Keratinocyte (primary cell): Measurements from ENCODE around the gene CYP4V2. TPM values are rescaled to one million over a fixed set of nuclear protein-coding genes. Genes with fewer than 3 reads are reported as not detected.

Source experiments
- DNase-seq: peaks from one replicate; pipeline ENCODE4 v3.0.0-alpha.2; 2011; ENCODE audit warnings: low read depth, missing footprints, low spot score
- FAIRE-seq: peaks from 2 replicates; lab custom pipeline; 2011; peaks lifted over from hg19 to GRCh38; lab: Jason Lieb, UNC
- H2AFZ ChIP-seq: 2 replicates; pipeline ENCODE4 v1.6.0; 2012; ENCODE audit warnings: low read length, control low read depth, inconsistent platforms; ENCODE audit not compliant: control insufficient read depth
- H3K27ac ChIP-seq: 2 replicates; pipeline ENCODE4 v1.5.1; 2011; ENCODE audit warnings: low read length; ENCODE audit not compliant: control insufficient read depth, insufficient read depth
- H3K27me3 ChIP-seq: 3 replicates; pipeline ENCODE4 v1.6.0; 2011; ENCODE audit warnings: low read length; ENCODE audit not compliant: control insufficient read depth, insufficient read depth; ENCODE audit errors: extremely low read depth
- H3K36me3 ChIP-seq, 2 experiments: 2 replicates in 1 of 2; 3 replicates in 1 of 2; pipeline ENCODE4 v1.5.1; 2011; ENCODE audit warnings: low read length in 2 of 2, mild to moderate bottlenecking in 1 of 2; ENCODE audit not compliant: control insufficient read depth in 2 of 2, insufficient read depth in 2 of 2; ENCODE audit errors: extremely low read depth in 1 of 2
- H3K4me1 ChIP-seq: 3 replicates; pipeline ENCODE4 v1.5.1; 2011; ENCODE audit warnings: low read length; ENCODE audit not compliant: control insufficient read depth, insufficient read depth; ENCODE audit errors: extremely low read depth
- H3K4me2 ChIP-seq: 3 replicates; pipeline ENCODE4 v1.6.0; 2011; ENCODE audit warnings: low read depth, low read length; ENCODE audit not compliant: control insufficient read depth, insufficient read depth; ENCODE audit errors: extremely low read depth
- H3K4me3 ChIP-seq, 3 experiments: fragments of 200-600 bp in 1 of 3; sonication (generic) in 1 of 3; 2 replicates in 2 of 3; 3 replicates in 1 of 3; pipeline ENCODE4 v1.5.1; 2011 to 2016; ENCODE audit warnings: low read length in 3 of 3, mild to moderate bottlenecking in 3 of 3, control low read depth in 2 of 3, inconsistent platforms in 1 of 3, low read depth in 1 of 3, mixed read lengths in 1 of 3, mixed run types in 1 of 3, moderate library complexity in 1 of 3; ENCODE audit not compliant: control insufficient read depth in 2 of 3, insufficient read depth in 2 of 3; ENCODE audit errors: extremely low read depth in 1 of 3
- H3K79me2 ChIP-seq: 2 replicates; pipeline ENCODE4 v1.6.0; 2012; ENCODE audit warnings: low read length; ENCODE audit not compliant: control insufficient read depth, insufficient read depth
- H3K9ac ChIP-seq: 3 replicates; pipeline ENCODE4 v1.6.0; 2011; ENCODE audit warnings: low read length; ENCODE audit not compliant: control insufficient read depth, insufficient read depth; ENCODE audit errors: extremely low read depth
- H3K9me1 ChIP-seq: 3 replicates; pipeline ENCODE4 v1.6.0; 2011; ENCODE audit warnings: low read length; ENCODE audit not compliant: control insufficient read depth, insufficient read depth; ENCODE audit errors: extremely low read depth
- H3K9me3 ChIP-seq: 2 replicates; pipeline ENCODE4 v1.5.1; 2012; ENCODE audit warnings: low read depth, low read length; ENCODE audit not compliant: control insufficient read depth
- H4K20me1 ChIP-seq: 3 replicates; pipeline ENCODE4 v1.6.0; 2011; ENCODE audit warnings: low read length; ENCODE audit not compliant: control insufficient read depth, insufficient read depth; ENCODE audit errors: extremely low read depth
- CTCF ChIP-seq, 3 experiments: IDR thresholded peaks in 1 of 3; conservative IDR thresholded peaks in 1 of 3; optimal IDR thresholded peaks in 1 of 3; 2 replicates in 2 of 3; 3 replicates in 1 of 3; pipeline versions ENCODE3 to v1.5.1; 2011; ENCODE audit warnings: low read length in 3 of 3, mild to moderate bottlenecking in 3 of 3, moderate library complexity in 2 of 3, control low read depth in 1 of 3, inconsistent platforms in 1 of 3; ENCODE audit not compliant: insufficient read depth in 2 of 3; ENCODE audit errors: extremely low read depth in 1 of 3
- EZH2 ChIP-seq: IDR thresholded peaks from one replicate; pipeline ENCODE4 v1.6.1; 2012; ENCODE audit warnings: inconsistent platforms, mild to moderate bottlenecking, low read length, moderate library complexity
- dilution Hi-C: fragments of 300-500 bp; cut with MboI; formaldehyde crosslinking; loops from one replicate; pipeline ENCODE4 v1.7.0; 2020; ENCODE audit warnings: low sequenced_read_pairs; ENCODE audit not compliant: extremely low pct_ligation_motif_present
- polyA plus RNA-seq, 5 experiments: library from polyadenylated mRNA; depleted of rRNA in 3 of 5; stranded (reverse) in 3 of 5; stranded (forward) in 1 of 5; unstranded in 1 of 5; fragments of >200 nt; gene quantifications; 1 replicate in 1 of 5; 2 replicates in 3 of 5; 3 replicates in 1 of 5; pipeline versions ENCODE4 v1.2.1 to v1.2.3, GENCODE V29; 2011 to 2012; ENCODE audit warnings: missing spikeins in 2 of 5, low read depth in 1 of 5, low replicate concordance in 1 of 5

CYP4V2 gene
- polyA plus RNA-seq, 1 donor (not counting 4 experiments of a cell fraction or from before 2014, with no cell fraction given) = 8.8 TPM

GRCh38 chr4:186158021-186158813, 33.1 kb upstream of the CYP4V2 start:
- Histone ChIP-seq H3K9me3 (no peaks in the 10 kb centered on the region), H3K27ac (no peak overlapping the region), H3K36me3 (no peaks in the 10 kb centered on the region), H3K9me1 (no peaks in the 10 kb centered on the region), H3K4me2 (no peak overlapping the region), H3K4me1 (no peaks in the 10 kb centered on the region), H3K27me3 (peaks cover 4% of the 10 kb centered on the region), H3K9ac (no peak overlapping the region), H2AFZ (no peak overlapping the region), H3K79me2 (no peaks in the 10 kb centered on the region), H4K20me1 (no peaks in the 10 kb centered on the region), H3K4me3 (no peak overlapping the region)
- FAIRE-seq (no peak), DNase-seq (no peak)
- TF ChIP-seq EZH2 = no peak
- no peak for TF ChIP-seq CTCF (optimal IDR thresholded peaks at IDR 0.05 in 1 of 3, IDR thresholded peaks at IDR 0.05 in 1 of 3, conservative IDR thresholded peaks at IDR 0.05 in 1 of 3; ENCODE audit: extremely low read depth in 1 of 3, insufficient read depth in 2 of 3, low read length in 3 of 3)
- dilution Hi-C loops = no loop called here

- dilution Hi-C loops = no loop called here
- Histone ChIP-seq H3K9ac (no peak overlapping the region), H3K4me1 (no peaks in the 10 kb centered on the region), H3K9me1 (no peaks in the 10 kb centered on the region), H3K4me3 (no peak overlapping the region), H3K9me3 (no peaks in the 10 kb centered on the region), H2AFZ (no peak overlapping the region), H3K79me2 (no peaks in the 10 kb centered on the region), H3K36me3 (no peaks in the 10 kb centered on the region), H4K20me1 (no peaks in the 10 kb centered on the region), H3K4me2 (no peak overlapping the region), H3K27ac (no peak overlapping the region), H3K27me3 (peaks cover 4% of the 10 kb centered on the region)
- TF ChIP-seq EZH2 = no peak
- TF ChIP-seq CTCF (optimal IDR thresholded peaks at IDR 0.05 in 1 of 3, IDR thresholded peaks at IDR 0.05 in 1 of 3, conservative IDR thresholded peaks at IDR 0.05 in 1 of 3; ENCODE audit: extremely low read depth in 1 of 3, insufficient read depth in 2 of 3, low read length in 3 of 3) = no peak
- FAIRE-seq (no peak), DNase-seq (no peak)
Observed at GRCh38 chr4:186158966-186159365, 32.4 kb upstream of the CYP4V2 start.
